ENCODE results near the gene MPPED1.

- no peak for TF ChIP-seq RAD21 (IDR thresholded peaks at IDR 0.05; ENCODE audit: low read depth)
- no peak for TF ChIP-seq TAF1 (IDR thresholded peaks at IDR 0.05; ENCODE audit: low read depth)
- no peak for TF ChIP-seq FOXM1 (IDR thresholded peaks at IDR 0.05; ENCODE audit: borderline replicate concordance, low read depth)
- no peak for TF ChIP-seq EP300 (IDR thresholded peaks at IDR 0.05; ENCODE audit: borderline replicate concordance)
- no peak for TF ChIP-seq REST (IDR thresholded peaks at IDR 0.05; ENCODE audit: low read depth)
- no peak for TF ChIP-seq CREB1 (IDR thresholded peaks at IDR 0.05; ENCODE audit: low read depth)
- TF ChIP-seq YY1 (IDR thresholded peaks at IDR 0.05; ENCODE audit: low read depth), result no peak
- no peak for TF ChIP-seq NFIC (IDR thresholded peaks at IDR 0.05)
- no peak for TF ChIP-seq TCF12 (IDR thresholded peaks at IDR 0.05; ENCODE audit: low read depth)
- no peak for TF ChIP-seq ZBTB7A (IDR thresholded peaks at IDR 0.05; ENCODE audit: low read depth)
Measured at GRCh38 chr22:43505423-43505822, 93.6 kb downstream of the MPPED1 start.
